Caco-2 (cell line): ENCODE data around the gene ZNF609. TPM values are rescaled to one million over a fixed set of nuclear protein-coding genes. Genes with fewer than 3 reads are reported as not detected.
A peak's percentile ranks its signal among the peaks of the same experiment; 100 is the strongest.

Source experiments
- BruUV-seq: library from RNA; stranded (reverse); fragments of 400-500 nt; replicated peaks from 2 replicates; lab custom pipeline; 2021; lab: Mats Ljungman, UMichigan
- CTCF ChIA-PET: fragments of 300-600 bp; sonication (Branson Sonifier 250); formaldehyde crosslinking; loops from one replicate; lab custom pipeline; 2022; ENCODE audit warnings: antibody characterized with exemption; lab: Charles Lee
- POLR2A ChIA-PET: fragments of 300-600 bp; sonication (Branson Sonifier 250); formaldehyde crosslinking; loops from one replicate; lab custom pipeline; 2022; ENCODE audit warnings: antibody characterized with exemption; lab: Charles Lee
- DNase-seq, 2 experiments: peaks; one replicate each; pipeline versions ENCODE4 v3.0.0 to v3.0.0-alpha.2; 2020 to 2022
- H3K27me3 ChIP-seq: replicated peaks from 2 replicates; pipeline ENCODE4 v1.6.0; 2011; ENCODE audit warnings: low read length; ENCODE audit not compliant: control insufficient read depth, insufficient read depth
- H3K36me3 ChIP-seq: 2 replicates; pipeline ENCODE4 v1.5.1; 2011; ENCODE audit warnings: low read length; ENCODE audit not compliant: control insufficient read depth, insufficient read depth
- H3K4me1 ChIP-seq: fragments of 250-450 bp; sonication (Bioruptor Pico); 2 replicates; pipeline ENCODE4 v1.5.1; 2020; ENCODE audit warnings: mild to moderate bottlenecking
- H3K4me3 ChIP-seq: 2 replicates; pipeline ENCODE4 v1.5.1; 2011; ENCODE audit warnings: low read depth, mild to moderate bottlenecking, control low read depth, low read length
- H3K9me3 ChIP-seq: fragments of 250-450 bp; sonication (Bioruptor Pico); 2 replicates; pipeline ENCODE4 v1.5.1; 2020; ENCODE audit warnings: mild to moderate bottlenecking, moderate library complexity
- H3K27ac Mint-ChIP-seq: one replicate; pipeline ENCODE4 v1.8.0; 2022; ENCODE audit warnings: mixed read lengths; ENCODE audit not compliant: unreplicated experiment
- H3K27me3 Mint-ChIP-seq: one replicate; pipeline ENCODE4 v1.8.0; 2022; ENCODE audit warnings: mixed read lengths; ENCODE audit not compliant: insufficient read depth, unreplicated experiment
- H3K36me3 Mint-ChIP-seq: one replicate; pipeline ENCODE4 v1.8.0; 2022; ENCODE audit warnings: mild to moderate bottlenecking, mixed read lengths; ENCODE audit not compliant: insufficient read depth, unreplicated experiment
- H3K4me1 Mint-ChIP-seq: one replicate; pipeline ENCODE4 v1.8.0; 2022; ENCODE audit warnings: low read depth, mixed read lengths; ENCODE audit not compliant: unreplicated experiment
- H3K4me3 Mint-ChIP-seq: one replicate; pipeline ENCODE4 v1.8.0; 2022; ENCODE audit warnings: mild to moderate bottlenecking, moderate library complexity, mixed read lengths; ENCODE audit not compliant: unreplicated experiment
- H3K9me3 Mint-ChIP-seq: one replicate; pipeline ENCODE4 v1.8.0; 2022; ENCODE audit warnings: mixed read lengths; ENCODE audit not compliant: unreplicated experiment
- CTCF ChIP-seq, 2 experiments: fragments of 200-600 bp in 1 of 2; IDR thresholded peaks; 1 replicate in 1 of 2; 2 replicates in 1 of 2; pipeline versions ENCODE4 v1.5.1 to v1.8.0; 2011 to 2022; ENCODE audit warnings: antibody characterized with exemption in 1 of 2, control low read depth in 1 of 2, inconsistent platforms in 1 of 2, low read depth in 1 of 2, low read length in 1 of 2, mild to moderate bottlenecking in 1 of 2, moderate library complexity in 1 of 2; ENCODE audit not compliant: insufficient read depth in 1 of 2, severe bottlenecking in 1 of 2, unreplicated experiment in 1 of 2
- intact Hi-C: fragments of 100-400 bp; cut with micrococcal nuclease; formaldehyde crosslinking; loops from one replicate; pipeline ENCODE4 v1.10.0; 2022; ENCODE audit not compliant: unreplicated experiment
- total RNA-seq: library from RNA; stranded (reverse); gene quantifications from 2 replicates; pipeline ENCODE4 v1.2.3, GENCODE V29; 2022

Gene ZNF609
- total RNA-seq, 1 experiment from 2014 or later, result 30.1 TPM

GRCh38 chr15:64651601-64652191, 191.3 kb downstream of the ZNF609 start:
- peak; percentile 68 to 69 for DNase-seq
- intact Hi-C loops, result loop anchor here (1.0 to 5.0 kb wide), 4 partner anchors 8 to 144 kb away; no protein-coding TSS in a partner anchor
- no peak overlapping the region for H3K27ac Mint-ChIP-seq

GRCh38 chr15:64653757-64654156, 193.4 kb downstream of the ZNF609 start:
- ChIA-PET POLR2A (interaction anchor here (0.7 to 1.0 kb wide), 2 partner anchors 19 to 180 kb away, joined by 3 to 8 read pairs; no protein-coding TSS in a partner anchor), CTCF (interaction anchor here (0.6 to 1.2 kb wide), 6 partner anchors 10 to 226 kb away, joined by 3 to 9 read pairs (median 3); no protein-coding TSS in a partner anchor)
- Histone ChIP-seq H3K27me3 (no peaks in the 10 kb centered on the region), H3K9me3 (no peaks in the 10 kb centered on the region), H3K36me3 (no peaks in the 10 kb centered on the region), H3K4me1 (peaks cover 17% of the 10 kb centered on the region), H3K4me3 (no peak overlapping the region)
- TF ChIP-seq CTCF (IDR thresholded peaks at IDR 0.05; ENCODE audit: insufficient read depth in 1 of 2, low read depth in 1 of 2, low read length in 1 of 2, severe bottlenecking in 1 of 2, unreplicated experiment in 1 of 2), result peak; percentile 12 to 30
- no peaks in the 10 kb centered on the region for H3K9me3 Mint-ChIP-seq
- no peak overlapping the region for H3K4me3 Mint-ChIP-seq
- intact Hi-C loops, result loop anchor here (1.0 to 5.0 kb wide), 3 partner anchors 131 to 226 kb away; no protein-coding TSS in a partner anchor
- peaks cover 23% of the 10 kb centered on the region for H3K4me1 Mint-ChIP-seq
- no TSS peak for BruUV-seq
- H3K27ac Mint-ChIP-seq, result no peak overlapping the region
- DNase-seq, result no peak
- no peaks in the 10 kb centered on the region for H3K27me3 Mint-ChIP-seq
- no peaks in the 10 kb centered on the region for H3K36me3 Mint-ChIP-seq

More at GRCh38 chr15:64651601-64652191, 191.3 kb downstream of the ZNF609 start:
- Histone ChIP-seq H3K4me3 (no peak overlapping the region), H3K36me3 (no peaks in the 10 kb centered on the region), H3K27me3 (no peaks in the 10 kb centered on the region), H3K9me3 (no peaks in the 10 kb centered on the region), H3K4me1 (peaks cover 17% of the 10 kb centered on the region)
- H3K4me3 Mint-ChIP-seq, result no peak overlapping the region
- no peaks in the 10 kb centered on the region for H3K27me3 Mint-ChIP-seq
- ChIA-PET CTCF (interaction anchor here (0.7 to 1.4 kb wide), 5 partner anchors 9 to 191 kb away, joined by 3 to 4 read pairs (median 3); partner anchors contain the start of gene ZNF609), POLR2A (interaction anchor here (0.6 to 1.1 kb wide), 2 partner anchors 17 to 183 kb away, joined by 3 to 4 read pairs; no protein-coding TSS in a partner anchor)
- BruUV-seq, result no TSS peak
- TF ChIP-seq CTCF (IDR thresholded peaks at IDR 0.05; ENCODE audit: insufficient read depth in 1 of 2, low read depth in 1 of 2, low read length in 1 of 2, severe bottlenecking in 1 of 2, unreplicated experiment in 1 of 2), result no peak
- peaks cover 17% of the 10 kb centered on the region for H3K4me1 Mint-ChIP-seq
- H3K9me3 Mint-ChIP-seq, result no peaks in the 10 kb centered on the region
- H3K36me3 Mint-ChIP-seq, result no peaks in the 10 kb centered on the region

- Histone ChIP-seq H3K4me1 (peaks cover 6% of the 10 kb centered on the region; the same call in 1 of the 2 replicates), H3K9me3 (no peaks in the 10 kb centered on the region), H3K36me3 (no peaks in the 10 kb centered on the region), H3K27me3 (no peaks in the 10 kb centered on the region), H3K4me3 (no peak overlapping the region)
- POLR2A ChIA-PET, result no interaction called here
- H3K27ac Mint-ChIP-seq, result no peak overlapping the region
- H3K36me3 Mint-ChIP-seq, result no peaks in the 10 kb centered on the region
- no peak for DNase-seq
- H3K27me3 Mint-ChIP-seq, result no peaks in the 10 kb centered on the region
- no TSS peak for BruUV-seq
- no peaks in the 10 kb centered on the region for H3K9me3 Mint-ChIP-seq
- CTCF ChIA-PET, result no interaction called here
- no peak overlapping the region for H3K4me3 Mint-ChIP-seq
- intact Hi-C loops, result no loop called here
- TF ChIP-seq CTCF (IDR thresholded peaks at IDR 0.05; ENCODE audit: insufficient read depth in 1 of 2, low read depth in 1 of 2, low read length in 1 of 2, severe bottlenecking in 1 of 2, unreplicated experiment in 1 of 2), result no peak
- peaks cover 16% of the 10 kb centered on the region for H3K4me1 Mint-ChIP-seq
These were observed 196.1 kb downstream of the ZNF609 start for GRCh38 chr15:64656508-64656907.
